ENCODE data around the gene IBA57. TPM values are rescaled to one million over a fixed set of nuclear protein-coding genes. Genes with fewer than 3 reads are reported as not detected.

The IBA57 gene
- total RNA-seq, 4 donors from 2014 or later, result 4.9 to 15.7 (median 12.3) TPM

DNA sequence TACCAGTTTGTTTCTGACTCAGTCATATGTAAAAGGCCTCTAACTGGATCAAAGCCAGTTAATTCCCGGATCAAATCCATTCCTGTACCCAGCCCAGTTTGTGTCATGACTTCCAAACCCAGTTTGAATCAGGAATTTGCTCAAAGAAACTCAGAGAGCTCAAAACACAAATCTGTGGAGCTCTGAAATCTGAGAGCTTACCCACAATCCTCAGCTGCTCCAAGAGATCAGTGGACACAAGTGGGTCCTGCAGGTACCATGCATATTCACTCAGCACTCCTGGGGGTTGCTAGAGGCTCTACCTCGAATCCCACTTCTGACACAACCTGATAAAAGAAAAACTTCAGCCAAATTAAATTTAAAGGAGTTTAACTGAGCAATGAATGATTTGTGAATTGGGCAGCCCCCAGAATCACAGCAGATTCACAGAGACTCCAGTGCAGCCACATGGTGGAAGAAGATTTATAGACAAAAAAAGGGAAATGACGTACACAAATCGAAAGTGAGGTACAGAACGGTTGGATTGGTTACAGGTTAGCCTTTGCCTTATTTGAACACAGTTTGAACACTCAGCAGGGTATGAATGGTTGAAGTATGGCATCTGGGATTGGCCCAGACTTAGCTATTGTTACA, 44.6 kb upstream of the IBA57 start:
- intact Hi-C loops (cut with DNase I; ENCODE audit: low total_unique reads) (no loop called here), in situ Hi-C loops (cut with MboI; ENCODE audit: low sequenced_read_pairs in 4 of 4) (no loop called here)
- Histone ChIP-seq H3K27ac (no peak overlapping the region), H3K4me3 (no peak overlapping the region), H3K27me3 (no peaks in the 10 kb centered on the region), H3K4me1 (no peaks in the 10 kb centered on the region), H3K36me3 (no peaks in the 10 kb centered on the region), H3K9me3 (no peaks in the 10 kb centered on the region)
- no peak for DNase-seq
- ATAC-seq, result no peak
- no peak for TF ChIP-seq POLR2A (IDR thresholded peaks at IDR 0.05)
- TF ChIP-seq, protein P1, sequence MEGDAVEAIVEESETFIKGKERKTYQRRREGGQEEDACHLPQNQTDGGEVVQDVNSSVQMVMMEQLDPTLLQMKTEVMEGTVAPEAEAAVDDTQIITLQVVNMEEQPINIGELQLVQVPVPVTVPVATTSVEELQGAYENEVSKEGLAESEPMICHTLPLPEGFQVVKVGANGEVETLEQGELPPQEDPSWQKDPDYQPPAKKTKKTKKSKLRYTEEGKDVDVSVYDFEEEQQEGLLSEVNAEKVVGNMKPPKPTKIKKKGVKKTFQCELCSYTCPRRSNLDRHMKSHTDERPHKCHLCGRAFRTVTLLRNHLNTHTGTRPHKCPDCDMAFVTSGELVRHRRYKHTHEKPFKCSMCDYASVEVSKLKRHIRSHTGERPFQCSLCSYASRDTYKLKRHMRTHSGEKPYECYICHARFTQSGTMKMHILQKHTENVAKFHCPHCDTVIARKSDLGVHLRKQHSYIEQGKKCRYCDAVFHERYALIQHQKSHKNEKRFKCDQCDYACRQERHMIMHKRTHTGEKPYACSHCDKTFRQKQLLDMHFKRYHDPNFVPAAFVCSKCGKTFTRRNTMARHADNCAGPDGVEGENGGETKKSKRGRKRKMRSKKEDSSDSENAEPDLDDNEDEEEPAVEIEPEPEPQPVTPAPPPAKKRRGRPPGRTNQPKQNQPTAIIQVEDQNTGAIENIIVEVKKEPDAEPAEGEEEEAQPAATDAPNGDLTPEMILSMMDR (IDR thresholded peaks at IDR 0.05 in 4 of 5, conservative IDR thresholded peaks at IDR 0.05 in 1 of 5), result no peak

DNA sequence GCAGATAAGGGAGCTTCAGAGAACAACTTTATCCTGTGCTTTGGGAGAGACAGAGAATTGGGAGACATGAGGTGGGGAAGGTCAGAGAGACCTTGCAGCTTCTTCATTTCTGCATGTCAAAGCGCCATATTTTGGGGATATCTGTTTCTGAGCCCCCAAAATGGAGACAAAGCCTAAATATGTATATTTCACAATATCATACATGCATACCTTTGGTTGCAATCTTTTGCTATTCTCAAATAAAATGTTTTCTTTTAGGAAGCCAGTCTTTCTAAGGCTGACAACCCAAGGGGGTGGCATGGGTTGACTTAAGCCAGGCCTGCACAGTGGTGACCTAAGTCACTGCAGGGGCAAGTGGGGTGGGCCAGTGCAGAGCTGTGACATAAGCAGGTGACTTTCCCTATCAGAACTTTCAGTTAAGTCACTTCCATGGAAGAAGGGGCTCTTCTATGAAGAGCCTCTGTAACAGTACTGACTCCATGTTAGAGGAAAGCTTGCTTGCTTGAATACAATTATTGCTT, 42.6 kb upstream of the IBA57 start:
- no peak for ATAC-seq
- intact Hi-C loops (cut with DNase I; ENCODE audit: low total_unique reads) (no loop called here), in situ Hi-C loops (cut with MboI; ENCODE audit: low sequenced_read_pairs in 4 of 4) (no loop called here)
- no peaks in the 10 kb centered on the region for H3K9me3 ChIP-seq
- no peaks in the 10 kb centered on the region for H3K27me3 ChIP-seq
- no peaks in the 10 kb centered on the region for H3K36me3 ChIP-seq
- H3K4me1 ChIP-seq, result no peaks in the 10 kb centered on the region
- DNase-seq, result no peak
- TF ChIP-seq POLR2A (IDR thresholded peaks at IDR 0.05), result no peak
- TF ChIP-seq, protein P1 (IDR thresholded peaks at IDR 0.05 in 4 of 5, conservative IDR thresholded peaks at IDR 0.05 in 1 of 5), result no peak
- H3K27ac ChIP-seq, result no peak overlapping the region
- no peak overlapping the region for H3K4me3 ChIP-seq

DNA sequence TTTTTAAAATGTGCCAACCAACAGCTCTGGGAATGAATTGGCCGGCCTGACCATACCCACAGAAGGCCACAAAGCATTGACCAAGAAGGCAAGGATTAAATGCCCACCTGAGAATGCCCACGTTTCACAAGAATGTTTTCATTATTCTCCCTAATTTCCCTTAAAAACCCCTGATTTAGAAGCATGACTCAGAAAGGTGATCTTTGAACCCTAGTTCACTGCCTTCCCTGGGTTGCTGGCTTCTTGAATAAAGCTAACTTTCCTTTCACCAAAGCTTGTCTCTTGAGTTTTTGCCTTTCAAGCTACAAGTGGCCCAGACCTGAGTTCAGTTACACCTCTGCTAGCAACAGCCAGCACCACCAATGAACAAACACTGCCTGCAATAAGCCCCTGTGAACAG, 42.1 kb upstream of the IBA57 start:
- H3K4me3 ChIP-seq, result no peak overlapping the region
- no peaks in the 10 kb centered on the region for H3K9me3 ChIP-seq
- H3K4me1 ChIP-seq, result no peaks in the 10 kb centered on the region
- no peaks in the 10 kb centered on the region for H3K36me3 ChIP-seq
- DNase-seq, result no peak
- in situ Hi-C loops (cut with MboI; ENCODE audit: low sequenced_read_pairs in 4 of 4) (no loop called here), intact Hi-C loops (cut with DNase I; ENCODE audit: low total_unique reads) (no loop called here)
- no peaks in the 10 kb centered on the region for H3K27me3 ChIP-seq
- no peak overlapping the region for H3K27ac ChIP-seq
- no peak for ATAC-seq
- TF ChIP-seq, protein P1 (IDR thresholded peaks at IDR 0.05 in 4 of 5, conservative IDR thresholded peaks at IDR 0.05 in 1 of 5), result no peak
- no peak for TF ChIP-seq POLR2A (IDR thresholded peaks at IDR 0.05)

DNA sequence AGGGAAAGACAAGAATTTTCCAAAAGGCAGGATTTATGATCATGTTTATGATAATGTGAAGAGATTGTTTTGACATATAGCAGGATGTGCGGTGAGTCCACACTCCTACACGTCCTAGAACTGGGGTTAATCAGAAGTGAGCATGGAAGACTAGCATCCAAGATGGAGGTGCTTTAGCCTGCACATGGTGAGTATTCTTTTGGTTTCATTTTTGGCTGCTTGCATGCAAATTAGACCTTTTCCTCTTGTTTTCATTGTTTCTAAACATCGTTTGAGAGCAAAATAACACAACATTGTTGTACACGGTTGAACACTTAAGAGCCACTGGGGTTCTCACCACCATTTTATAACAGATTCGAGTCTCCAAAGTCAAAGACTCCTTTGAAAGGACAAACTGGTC, 40.4 kb upstream of the IBA57 start:
- intact Hi-C loops (cut with DNase I; ENCODE audit: low total_unique reads) (no loop called here), in situ Hi-C loops (cut with MboI; ENCODE audit: low sequenced_read_pairs in 4 of 4) (no loop called here)
- no peak overlapping the region for H3K27ac ChIP-seq
- no peak overlapping the region for H3K4me3 ChIP-seq
- TF ChIP-seq POLR2A (IDR thresholded peaks at IDR 0.05), result no peak
- TF ChIP-seq, protein P1 (IDR thresholded peaks at IDR 0.05 in 4 of 5, conservative IDR thresholded peaks at IDR 0.05 in 1 of 5), result no peak
- no peaks in the 10 kb centered on the region for H3K4me1 ChIP-seq
- no peaks in the 10 kb centered on the region for H3K36me3 ChIP-seq
- H3K9me3 ChIP-seq, result no peaks in the 10 kb centered on the region
- ATAC-seq (no peak), DNase-seq (no peak)
- no peaks in the 10 kb centered on the region for H3K27me3 ChIP-seq
